Hematopoietic multipotent progenitor cell treated with erythropoietin and hydrocortisone succinate and interleukin-3 and kit ligand, for 4 days (in vitro differentiated cells): Measurements from ENCODE around the gene TBC1D7.

Experiments used
- DNase-seq: peaks from one replicate; pipeline ENCODE4 v3.0.0-alpha.2; 2015

Gene TBC1D7

GRCh38 chr6:13318821-13319220 is 9.5 kb downstream of the TBC1D7 start:
- no peak for DNase-seq

GRCh38 chr6:13315896-13316295 is 12.4 kb downstream of the TBC1D7 start:
- DNase-seq = no peak

- DNase-seq = no peak
Observed at GRCh38 chr6:13314806-13315205, 13.5 kb downstream of the TBC1D7 start.

GRCh38 chr6:13311155-13311554 is 17.2 kb downstream of the TBC1D7 start:
- DNase-seq = no peak

GRCh38 chr6:13308332-13308731 is 20.0 kb downstream of the TBC1D7 start:
- no peak for DNase-seq

- peak; percentile 47 for DNase-seq
Observed at GRCh38 chr6:13307508-13307995, 20.8 kb downstream of the TBC1D7 start.

- DNase-seq = no peak
Observed at GRCh38 chr6:13305791-13306190, 22.5 kb downstream of the TBC1D7 start.

- DNase-seq = no peak
Observed at GRCh38 chr6:13305288-13305687, 23.0 kb downstream of the TBC1D7 start.

- no peak for DNase-seq
Observed at GRCh38 chr6:13304580-13305260, 23.6 kb downstream of the TBC1D7 start.

GRCh38 chr6:13304101-13304500 is 24.2 kb downstream of the TBC1D7 start:
- no peak for DNase-seq

- peak; percentile 74 for DNase-seq
Observed at GRCh38 chr6:13303668-13304017, 24.7 kb downstream of the TBC1D7 start.

- DNase-seq = peak; percentile 95
Observed at GRCh38 chr6:13302751-13303667, 25.3 kb downstream of the TBC1D7 start.

GRCh38 chr6:13302291-13302690 is 26.0 kb downstream of the TBC1D7 start:
- DNase-seq = no peak

- no peak for DNase-seq
Observed at GRCh38 chr6:13300643-13301590, 27.4 kb downstream of the TBC1D7 start.

GRCh38 chr6:13299918-13300317 is 28.4 kb downstream of the TBC1D7 start:
- no peak for DNase-seq

GRCh38 chr6:13299403-13299821 is 28.9 kb downstream of the TBC1D7 start:
- no peak for DNase-seq

- DNase-seq = no peak
Observed at GRCh38 chr6:13298446-13298845, 29.9 kb downstream of the TBC1D7 start.

- no peak for DNase-seq
Observed at GRCh38 chr6:13297391-13297790, 30.9 kb downstream of the TBC1D7 start.

GRCh38 chr6:13296536-13296997 is 31.8 kb downstream of the TBC1D7 start:
- DNase-seq = no peak

- DNase-seq = no peak
Observed at GRCh38 chr6:13295576-13295975, 32.8 kb downstream of the TBC1D7 start.

- peak; percentile 55 for DNase-seq
Observed at GRCh38 chr6:13294499-13295069, 33.8 kb downstream of the TBC1D7 start.

- DNase-seq = no peak
Observed at GRCh38 chr6:13292774-13293173, 35.6 kb downstream of the TBC1D7 start.
